BLaER1 (cell line): ENCODE data around the gene MRI1.

ENCODE experiments used
- H3K27ac ChIP-seq: shearing (Covaris generic); formaldehyde crosslinking; 2 replicates; pipeline ENCODE4 v1.8.1; 2022
- H3K27me3 ChIP-seq: shearing (Covaris generic); formaldehyde crosslinking; 2 replicates; pipeline ENCODE4 v1.8.1; 2022
- H3K36me3 ChIP-seq: shearing (Covaris generic); formaldehyde crosslinking; 2 replicates; pipeline ENCODE4 v1.8.1; 2022
- H3K4me1 ChIP-seq: shearing (Covaris generic); formaldehyde crosslinking; 2 replicates; pipeline ENCODE4 v1.8.1; 2022
- H3K4me2 ChIP-seq: shearing (Covaris generic); formaldehyde crosslinking; 2 replicates; pipeline ENCODE4 v1.8.1; 2022
- H3K4me3 ChIP-seq: shearing (Covaris generic); formaldehyde crosslinking; 2 replicates; pipeline ENCODE4 v1.8.1; 2022
- H3K9ac ChIP-seq: shearing (Covaris generic); formaldehyde crosslinking; 2 replicates; pipeline ENCODE4 v1.8.1; 2022
- H3K9me3 ChIP-seq: shearing (Covaris generic); formaldehyde crosslinking; 2 replicates; pipeline ENCODE4 v1.8.1; 2022
- H4K20me1 ChIP-seq: shearing (Covaris generic); formaldehyde crosslinking; 2 replicates; pipeline ENCODE4 v1.8.1; 2022
- Cebpa-rat ChIP-seq: shearing (Covaris generic); IDR thresholded peaks from 2 replicates; pipeline ENCODE4 v1.8.1; 2022

Gene MRI1

DNA sequence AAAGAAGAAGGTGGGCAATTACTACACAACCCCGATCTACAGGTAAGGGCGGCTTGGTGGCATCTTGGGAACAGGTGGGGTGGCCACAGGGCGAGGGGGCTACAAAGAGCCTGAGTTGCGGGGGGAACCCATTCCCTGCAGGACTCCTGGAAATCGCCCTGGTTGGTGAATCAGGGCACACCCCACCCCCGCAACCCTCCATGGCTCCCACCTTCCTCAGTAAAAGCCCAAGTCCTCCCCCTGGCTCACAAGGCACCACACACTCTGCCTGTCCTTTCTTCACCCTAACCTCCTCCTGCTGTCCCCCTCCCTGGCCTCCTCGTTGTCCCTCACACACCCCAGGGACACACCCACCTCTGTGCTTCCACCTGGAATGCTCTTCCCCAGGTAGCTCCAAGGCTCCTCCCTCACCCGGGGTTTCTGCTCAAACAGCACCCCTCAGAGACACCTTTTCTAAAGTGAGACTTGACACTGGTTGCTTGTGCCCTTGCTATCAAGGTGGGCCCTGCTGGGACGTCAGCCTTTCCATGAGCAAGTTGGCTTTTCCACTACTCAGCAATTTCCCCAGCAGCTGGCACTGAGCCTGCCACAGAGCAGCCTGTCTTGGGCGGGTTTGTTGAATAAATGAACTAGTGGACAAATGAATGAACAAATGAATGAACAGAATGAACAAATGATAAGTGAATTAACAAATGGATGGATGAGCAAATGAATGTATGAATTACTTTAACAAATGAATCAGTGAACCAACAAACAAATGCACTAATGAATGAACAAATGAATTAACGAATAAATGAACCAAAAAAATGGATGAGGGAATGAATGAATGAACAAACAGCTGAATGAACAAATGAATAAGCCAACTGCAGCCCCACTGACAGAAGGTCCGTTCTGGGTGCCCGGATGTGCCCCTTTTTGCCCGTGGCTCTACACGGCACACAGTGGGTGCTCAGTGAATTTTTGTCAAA, 6.2 kb upstream of the MRI1 start:
- Histone ChIP-seq H3K4me1 (no peaks in the 10 kb centered on the region), H3K27ac (no peak overlapping the region), H3K9me3 (no peaks in the 10 kb centered on the region), H3K27me3 (no peaks in the 10 kb centered on the region), H4K20me1 (no peaks in the 10 kb centered on the region), H3K36me3 (peaks cover 100% of the 10 kb centered on the region), H3K4me2 (no peak overlapping the region), H3K4me3 (no peak overlapping the region), H3K9ac (no peak overlapping the region)
- no peak for TF ChIP-seq Cebpa-rat

DNA sequence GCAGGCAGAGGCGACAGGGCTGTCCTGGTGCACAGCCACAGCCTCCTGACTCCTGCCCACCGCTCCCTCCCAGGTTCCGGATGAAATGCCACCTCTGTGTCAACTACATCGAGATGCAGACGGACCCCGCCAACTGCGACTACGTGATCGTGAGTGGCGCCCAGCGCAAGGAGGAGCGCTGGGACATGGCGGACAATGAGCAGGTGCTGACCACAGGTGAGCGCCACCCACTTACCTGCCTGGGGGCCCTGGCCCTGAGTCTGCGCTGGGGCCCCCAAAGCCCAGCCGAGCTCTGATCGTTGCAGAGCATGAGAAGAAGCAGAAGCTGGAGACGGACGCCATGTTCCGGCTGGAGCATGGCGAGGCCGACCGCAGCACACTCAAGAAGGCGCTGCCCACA, 5.5 kb upstream of the MRI1 start:
- H3K4me2 ChIP-seq, result no peak overlapping the region
- H3K9ac ChIP-seq, result no peak overlapping the region
- H3K4me3 ChIP-seq, result no peak overlapping the region
- no peak overlapping the region for H3K27ac ChIP-seq
- H3K36me3 ChIP-seq, result peaks cover 96% of the 10 kb centered on the region
- peaks cover 2% of the 10 kb centered on the region; the same call in 1 of the 2 replicates for H3K4me1 ChIP-seq
- H3K27me3 ChIP-seq, result no peaks in the 10 kb centered on the region
- no peak for TF ChIP-seq Cebpa-rat
- H3K9me3 ChIP-seq, result no peaks in the 10 kb centered on the region
- no peaks in the 10 kb centered on the region for H4K20me1 ChIP-seq

DNA sequence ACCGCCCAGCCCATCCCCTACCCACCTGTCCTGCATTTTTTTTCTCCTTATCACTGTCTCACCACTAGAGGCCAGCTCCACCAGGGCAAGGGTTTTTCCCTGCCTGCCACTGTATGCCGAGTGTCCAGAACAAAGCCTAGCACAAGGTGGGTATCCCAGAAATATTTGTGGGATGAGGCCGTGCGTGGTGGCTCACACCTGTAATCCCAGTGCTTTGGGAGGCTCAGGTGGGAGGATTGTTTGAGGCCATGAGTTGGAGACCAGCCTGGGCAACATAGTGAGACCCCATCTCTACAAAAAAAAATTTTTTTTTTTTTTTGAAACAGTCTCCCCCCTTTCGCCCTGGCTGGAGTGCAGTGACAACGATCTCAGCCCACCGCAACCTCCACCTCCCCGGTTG, 2.9 kb upstream of the MRI1 start:
- Histone ChIP-seq H4K20me1 (peaks cover 16% of the 10 kb centered on the region), H3K4me1 (peaks cover 22% of the 10 kb centered on the region), H3K9ac (no peak overlapping the region), H3K9me3 (no peaks in the 10 kb centered on the region), H3K27ac (no peak overlapping the region), H3K27me3 (no peaks in the 10 kb centered on the region), H3K4me3 (no peak overlapping the region), H3K4me2 (no peak overlapping the region), H3K36me3 (peaks cover 70% of the 10 kb centered on the region)
- TF ChIP-seq Cebpa-rat, result no peak

DNA sequence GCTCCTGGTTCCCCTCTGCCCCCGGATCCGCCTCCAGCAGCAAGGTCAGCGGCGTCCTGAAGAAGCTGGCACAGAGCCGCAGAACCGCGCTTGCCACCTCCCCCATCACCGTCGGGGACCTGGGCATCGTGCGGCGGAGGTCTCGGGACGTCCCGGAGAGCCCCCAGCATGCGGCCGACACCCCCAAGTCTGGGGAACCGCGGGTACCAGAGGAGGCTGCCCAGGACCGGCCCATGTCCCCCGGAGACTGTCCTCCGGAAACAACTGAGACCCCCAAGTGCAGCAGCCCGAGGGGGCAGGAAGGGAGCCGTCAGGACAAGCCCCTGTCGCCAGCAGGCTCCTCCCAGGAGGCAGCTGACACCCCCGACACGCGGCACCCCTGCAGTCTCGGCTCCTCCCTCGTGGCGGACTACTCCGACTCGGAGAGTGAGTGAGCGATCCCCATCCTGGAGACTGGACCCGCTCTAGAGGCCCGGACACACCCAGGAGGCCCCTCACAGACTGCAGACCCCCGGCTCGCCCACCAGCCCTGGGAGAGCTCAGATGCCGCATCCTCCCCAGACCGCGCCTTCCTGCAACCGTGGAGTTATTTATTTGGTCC, 1.6 kb upstream of the MRI1 start:
- Histone ChIP-seq H3K9me3 (no peaks in the 10 kb centered on the region), H3K27me3 (no peaks in the 10 kb centered on the region), H3K4me2 (no peak overlapping the region), H3K9ac (no peak overlapping the region), H3K4me1 (peaks cover 24% of the 10 kb centered on the region), H3K4me3 (no peak overlapping the region), H3K27ac (no peak overlapping the region), H3K36me3 (peaks cover 63% of the 10 kb centered on the region), H4K20me1 (peaks cover 17% of the 10 kb centered on the region)
- no peak for TF ChIP-seq Cebpa-rat

DNA sequence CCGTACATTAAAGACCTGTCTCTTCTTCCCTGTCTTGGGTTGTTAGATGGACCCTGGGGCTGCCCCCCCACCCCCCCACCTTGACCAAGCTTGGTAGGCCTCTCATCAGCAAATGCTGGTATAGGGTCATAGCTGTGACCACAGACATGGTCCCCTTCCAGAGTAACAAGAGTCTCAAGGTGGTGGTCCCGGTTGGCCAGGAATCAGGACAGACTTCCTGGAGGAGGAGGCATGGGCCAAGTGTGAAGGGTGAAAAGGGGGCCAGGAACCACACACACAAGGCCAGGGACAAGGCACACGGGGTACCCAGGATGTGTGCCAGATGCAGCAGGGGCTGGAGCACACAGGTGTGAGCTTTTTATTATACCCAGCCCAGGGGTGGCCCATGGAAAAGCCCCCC, 1.1 kb upstream of the MRI1 start:
- no peak overlapping the region for H3K4me3 ChIP-seq
- TF ChIP-seq Cebpa-rat, result no peak

DNA sequence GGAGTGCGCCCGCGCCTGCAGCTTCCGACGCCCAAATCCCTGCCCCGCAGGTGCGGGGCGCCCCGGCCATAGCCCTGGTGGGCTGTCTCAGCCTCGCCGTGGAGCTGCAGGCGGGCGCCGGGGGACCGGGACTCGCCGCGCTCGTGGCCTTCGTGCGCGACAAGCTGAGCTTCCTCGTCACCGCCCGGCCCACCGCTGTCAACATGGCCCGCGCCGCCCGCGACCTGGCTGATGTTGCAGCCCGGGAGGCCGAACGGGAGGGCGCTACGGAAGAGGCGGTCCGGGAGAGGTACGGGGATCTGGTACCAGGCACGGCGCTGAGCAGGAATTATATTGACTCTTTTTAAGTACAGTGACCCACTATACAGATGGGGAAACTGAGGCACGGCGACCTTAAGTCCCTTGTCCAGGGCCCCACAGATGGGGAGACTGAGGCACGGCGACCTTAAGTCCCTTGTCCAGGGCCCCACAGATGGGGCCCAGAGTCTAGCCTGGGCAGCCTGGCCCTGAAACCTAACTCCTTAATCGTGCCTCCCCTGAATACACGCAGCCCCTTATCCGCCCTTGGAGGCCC, 586 bp downstream of the MRI1 start:
- no peaks in the 10 kb centered on the region for H3K9me3 ChIP-seq
- peak overlapping the region; percentile 81 for H3K9ac ChIP-seq
- no peak for TF ChIP-seq Cebpa-rat
- H3K27me3 ChIP-seq, result no peaks in the 10 kb centered on the region
- peaks cover 17% of the 10 kb centered on the region for H4K20me1 ChIP-seq
- H3K4me1 ChIP-seq, result peaks cover 24% of the 10 kb centered on the region
- peak overlapping the region; percentile 96 for H3K4me2 ChIP-seq
- H3K4me3 ChIP-seq, result peak overlapping the region; percentile 79
- H3K36me3 ChIP-seq, result peaks cover 62% of the 10 kb centered on the region
- H3K27ac ChIP-seq, result 0 out of 2 replicates have a peak overlapping the region, but pooled peaks have one; percentile 46

More for the DNA sequence above, 1.1 kb upstream of the MRI1 start:
- no peaks in the 10 kb centered on the region for H3K27me3 ChIP-seq
- no peak overlapping the region for H3K9ac ChIP-seq
- H3K9me3 ChIP-seq, result no peaks in the 10 kb centered on the region
- peaks cover 17% of the 10 kb centered on the region for H4K20me1 ChIP-seq
- H3K27ac ChIP-seq, result no peak overlapping the region
- H3K4me2 ChIP-seq, result peak overlapping the region; percentile 71; the same call in 1 of the 2 replicates
- H3K36me3 ChIP-seq, result peaks cover 62% of the 10 kb centered on the region
- H3K4me1 ChIP-seq, result peaks cover 24% of the 10 kb centered on the region

DNA sequence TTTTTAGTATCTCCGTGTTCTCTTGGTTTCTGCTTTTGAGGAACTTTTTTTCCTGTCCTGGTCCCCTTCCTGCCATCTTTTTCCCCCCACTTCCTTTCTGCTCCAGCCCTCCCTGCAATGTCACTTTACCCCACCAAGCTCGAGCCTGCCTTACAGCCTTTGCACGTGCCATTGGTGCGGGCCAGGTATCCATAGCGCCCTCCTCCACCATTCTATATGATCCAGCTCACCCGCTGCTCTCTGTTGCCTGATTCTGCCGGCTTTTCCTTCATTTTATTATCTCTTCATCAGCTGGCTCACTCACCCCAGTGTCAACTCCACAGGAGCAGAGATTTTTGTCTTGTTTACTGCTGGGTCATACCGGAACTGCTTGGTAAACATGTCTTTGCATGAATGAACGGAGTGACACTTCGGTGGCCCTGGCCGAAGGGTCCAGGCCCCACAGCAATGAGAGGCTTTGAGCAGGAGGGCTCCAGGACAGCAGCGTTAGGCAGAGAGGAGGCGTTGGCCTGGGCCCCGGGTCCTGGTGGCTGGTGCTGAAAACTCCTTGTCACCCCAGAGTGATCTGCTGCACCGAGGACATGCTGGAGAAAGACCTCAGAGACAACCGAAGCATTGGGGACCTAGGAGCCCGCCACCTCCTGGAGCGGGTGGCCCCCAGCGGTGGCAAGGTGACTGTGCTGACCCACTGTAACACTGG, 1.2 kb downstream of the MRI1 start:
- no peak for TF ChIP-seq Cebpa-rat
- Histone ChIP-seq H3K9me3 (no peaks in the 10 kb centered on the region), H3K4me1 (peaks cover 24% of the 10 kb centered on the region), H3K27ac (no peak overlapping the region), H3K27me3 (no peaks in the 10 kb centered on the region), H4K20me1 (peaks cover 17% of the 10 kb centered on the region), H3K4me3 (peak overlapping the region; percentile 79), H3K36me3 (peaks cover 62% of the 10 kb centered on the region), H3K4me2 (peak overlapping the region; percentile 96), H3K9ac (peak overlapping the region; percentile 81)

DNA sequence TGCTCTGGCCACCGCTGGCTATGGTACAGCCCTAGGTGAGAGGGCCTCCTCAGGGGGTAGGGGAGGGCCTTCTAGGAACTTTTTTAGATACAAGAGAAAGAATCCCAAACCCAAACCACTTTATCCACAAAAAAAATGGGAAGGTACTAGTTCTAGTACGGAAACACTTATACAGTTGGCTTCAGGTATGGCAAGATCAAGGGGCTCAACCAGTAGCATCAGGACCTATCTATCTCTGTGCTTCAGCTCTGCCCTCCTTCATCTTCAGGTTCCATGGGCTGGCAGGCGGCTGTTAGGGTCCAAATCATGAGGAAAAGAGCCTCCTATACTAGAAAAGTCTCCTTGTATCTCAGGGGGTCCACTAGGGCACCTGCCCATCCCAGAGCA, 1.8 kb downstream of the MRI1 start:
- Histone ChIP-seq H4K20me1 (peaks cover 17% of the 10 kb centered on the region), H3K4me1 (peaks cover 24% of the 10 kb centered on the region), H3K27me3 (no peaks in the 10 kb centered on the region), H3K4me3 (no peak overlapping the region), H3K9ac (no peak overlapping the region), H3K36me3 (peaks cover 61% of the 10 kb centered on the region), H3K9me3 (no peaks in the 10 kb centered on the region), H3K27ac (no peak overlapping the region), H3K4me2 (no peak overlapping the region)
- TF ChIP-seq Cebpa-rat, result no peak

DNA sequence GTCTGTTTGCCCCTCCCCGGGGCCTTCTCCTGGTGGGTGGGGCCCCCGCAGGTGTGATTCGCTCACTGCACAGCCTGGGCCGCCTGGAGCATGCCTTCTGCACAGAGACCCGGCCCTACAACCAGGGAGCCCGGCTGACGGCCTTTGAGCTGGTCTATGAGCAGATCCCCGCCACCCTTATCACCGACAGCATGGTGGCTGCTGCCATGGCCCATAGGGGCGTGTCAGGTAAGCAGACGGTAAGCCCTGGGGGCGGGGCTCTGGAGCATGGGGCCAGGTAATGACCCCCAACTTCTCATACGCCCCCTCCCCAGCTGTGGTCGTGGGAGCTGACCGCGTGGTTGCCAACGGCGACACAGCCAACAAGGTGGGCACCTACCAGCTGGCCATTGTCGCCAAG, 4.2 kb downstream of the MRI1 start:
- H3K27me3 ChIP-seq, result no peaks in the 10 kb centered on the region
- no peaks in the 10 kb centered on the region for H3K9me3 ChIP-seq
- peaks cover 51% of the 10 kb centered on the region for H3K36me3 ChIP-seq
- peaks cover 24% of the 10 kb centered on the region for H3K4me1 ChIP-seq
- H3K4me2 ChIP-seq, result no peak overlapping the region
- H3K4me3 ChIP-seq, result no peak overlapping the region
- H3K27ac ChIP-seq, result no peak overlapping the region
- H3K9ac ChIP-seq, result no peak overlapping the region
- H4K20me1 ChIP-seq, result peaks cover 17% of the 10 kb centered on the region
- TF ChIP-seq Cebpa-rat, result no peak
